Thoracic aorta (tissue), 2 donors: Measurements from ENCODE around the gene ZNF326. TPM values are rescaled to one million over a fixed set of nuclear protein-coding genes. Genes with fewer than 3 reads are reported as not detected.

Source experiments
- ATAC-seq: fragments of 150-250 bp; one replicate; pipeline ENCODE4 v1.8.0; 2017; ENCODE audit warnings: low read depth; ENCODE audit not compliant: insufficient number of reproducible peaks, low FRiP score
- DNase-seq: peaks from one replicate; pipeline ENCODE4 v3.0.0-alpha.2; 2020; ENCODE audit warnings: low spot score
- H3K27ac ChIP-seq, 2 donors: fragments of 200-600 bp; sonication (generic); 1 replicate in 1 of 2; 2 replicates in 1 of 2; pipeline ENCODE4 v1.5.1; 2016; ENCODE audit warnings: mild to moderate bottlenecking in 2 of 2, moderate library complexity in 2 of 2
- H3K27me3 ChIP-seq: fragments of 200-600 bp; sonication (generic); replicated peaks from 2 replicates; pipeline ENCODE4 v1.6.0; 2016; ENCODE audit warnings: mild to moderate bottlenecking; ENCODE audit not compliant: insufficient read depth
- H3K36me3 ChIP-seq: fragments of 200-600 bp; sonication (generic); one replicate; pipeline ENCODE4 v1.5.1; 2016
- H3K4me1 ChIP-seq, 2 donors: fragments of 200-600 bp; sonication (generic); 1 replicate in 1 of 2; 2 replicates in 1 of 2; pipeline versions ENCODE4 v1.5.1 to v1.6.0; 2016; ENCODE audit warnings: low read depth in 2 of 2, mild to moderate bottlenecking in 1 of 2; ENCODE audit not compliant: control insufficient read depth in 1 of 2
- H3K4me3 ChIP-seq: fragments of 200-600 bp; sonication (generic); 2 replicates; pipeline ENCODE4 v1.5.1; 2016; ENCODE audit warnings: mild to moderate bottlenecking
- H3K9me3 ChIP-seq: fragments of 200-600 bp; sonication (generic); 2 replicates; pipeline ENCODE4 v1.5.1; 2016
- CTCF ChIP-seq: fragments of 200-600 bp; sonication (generic); IDR thresholded peaks from one replicate; pipeline ENCODE4 v1.5.1; 2019; ENCODE audit warnings: antibody characterized with exemption
- total RNA-seq, 2 donors: library from RNA; depleted of rRNA; stranded (reverse); fragments of >200 nt; gene quantifications; one replicate each; pipeline versions ENCODE4 v1.1.0 to v1.2.3, GENCODE V29; 2016

The ZNF326 gene
- total RNA-seq, 2 donors from 2014 or later, result 21.8 to 31.1 TPM

DNA sequence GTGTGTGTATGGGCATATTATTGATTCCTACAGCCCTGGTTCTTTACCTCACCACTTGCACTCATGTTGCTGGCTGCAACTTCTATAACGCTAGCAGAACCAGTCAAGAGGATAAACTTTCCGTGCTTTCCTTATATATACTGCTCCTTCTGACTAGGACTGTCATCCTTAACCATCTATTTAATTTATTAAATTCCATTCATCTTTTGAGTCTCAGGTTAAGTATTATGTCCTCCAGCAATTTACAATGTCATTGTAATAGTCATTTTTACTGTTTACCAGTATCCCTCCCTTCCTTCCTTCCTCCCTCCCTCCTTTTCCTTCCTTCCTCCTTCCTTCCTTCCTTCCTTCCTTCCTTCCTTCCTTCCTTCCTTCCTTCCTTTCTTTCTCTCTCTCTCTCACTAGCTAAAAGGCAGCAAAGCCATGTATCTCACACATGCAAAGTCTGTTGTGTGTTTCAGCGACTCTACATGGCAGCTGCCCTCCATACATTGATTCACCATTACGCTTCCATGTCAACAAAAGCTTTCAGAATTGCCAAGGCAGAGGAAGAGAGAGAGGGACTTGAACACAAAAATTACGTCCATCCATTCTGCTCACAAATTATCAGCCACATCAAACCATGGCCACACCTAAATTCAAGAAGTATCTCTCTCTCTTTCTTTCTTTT is 73.8 kb downstream of the ZNF326 start:
- Histone ChIP-seq H3K36me3 (no peaks in the 10 kb centered on the region), H3K9me3 (no peaks in the 10 kb centered on the region), H3K4me3 (no peak overlapping the region), H3K27me3 (no peaks in the 10 kb centered on the region), H3K4me1 (no peaks in the 10 kb centered on the region), H3K27ac (no peak overlapping the region)
- no peak for DNase-seq
- TF ChIP-seq CTCF, result no peak
- ATAC-seq, result no peak

- H3K4me1 ChIP-seq, result peaks cover 0 to 7% of the 10 kb centered on the region in 2 donors
- ATAC-seq (no peak), DNase-seq (no peak)
- H3K4me3 ChIP-seq, result no peak overlapping the region
- H3K27me3 ChIP-seq, result no peaks in the 10 kb centered on the region
- TF ChIP-seq CTCF, result no peak
- no peaks in the 10 kb centered on the region for H3K9me3 ChIP-seq
- H3K27ac ChIP-seq, result no peak overlapping the region
- no peaks in the 10 kb centered on the region for H3K36me3 ChIP-seq
Observed at GRCh38 chr1:90074137-90074536, 79.2 kb downstream of the ZNF326 start.

DNA sequence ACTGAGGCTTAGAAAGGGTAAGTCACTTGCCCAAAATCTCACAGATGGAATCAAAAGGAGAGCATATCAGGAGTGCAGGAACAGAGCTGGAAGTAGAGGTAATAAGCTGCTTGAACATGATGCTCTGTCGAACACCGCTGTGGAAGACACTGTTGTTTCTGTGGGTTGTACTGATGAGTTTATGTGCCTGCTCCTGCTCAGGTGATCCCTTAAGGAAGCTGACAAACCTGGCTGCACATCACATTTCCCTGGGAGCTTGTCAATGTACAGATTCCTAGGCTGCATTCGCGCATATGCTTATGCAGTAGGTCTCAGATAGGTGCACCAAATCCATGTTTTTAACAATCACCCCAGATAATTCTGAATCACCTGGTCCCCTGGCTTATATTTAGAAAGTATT is 79.7 kb downstream of the ZNF326 start:
- no peak for DNase-seq
- TF ChIP-seq CTCF, result no peak

GRCh38 chr1:90074970-90075391 is 80.1 kb downstream of the ZNF326 start:
- Histone ChIP-seq H3K4me1 (peaks cover 0 to 7% of the 10 kb centered on the region in 2 donors), H3K27ac (no peak overlapping the region), H3K4me3 (no peak overlapping the region), H3K9me3 (no peaks in the 10 kb centered on the region), H3K27me3 (no peaks in the 10 kb centered on the region), H3K36me3 (no peaks in the 10 kb centered on the region)
- DNase-seq, result no peak
- no peak for TF ChIP-seq CTCF
- no peak for ATAC-seq

More for the DNA sequence above, 79.7 kb downstream of the ZNF326 start:
- H3K4me1 ChIP-seq, result peaks cover 0 to 7% of the 10 kb centered on the region in 2 donors
- no peaks in the 10 kb centered on the region for H3K36me3 ChIP-seq
- H3K27ac ChIP-seq, result no peak overlapping the region
- no peak overlapping the region for H3K4me3 ChIP-seq
- H3K27me3 ChIP-seq, result no peaks in the 10 kb centered on the region
- H3K9me3 ChIP-seq, result no peaks in the 10 kb centered on the region
- ATAC-seq, result no peak

- no peak for TF ChIP-seq CTCF
- Histone ChIP-seq H3K4me1 (no peaks in the 10 kb centered on the region), H3K4me3 (no peak overlapping the region), H3K27me3 (no peaks in the 10 kb centered on the region), H3K27ac (no peak overlapping the region), H3K36me3 (no peaks in the 10 kb centered on the region), H3K9me3 (no peaks in the 10 kb centered on the region)
- no peak for DNase-seq
- ATAC-seq, result no peak
Observed at GRCh38 chr1:90083995-90084394, 89.1 kb downstream of the ZNF326 start.

Other genes with a start within 250 kb of the ZNF326 start
- gene LRRC8D, start 174.1 kb upstream of the ZNF326 start, total RNA-seq, result 10 to 100 TPM in 1 of 2 donors, 1 to 10 TPM in 1; 8.8 to 10.7 TPM